Lung (tissue), 12 donors: ENCODE results near the gene RSBN1. TPM values are rescaled to one million over a fixed set of nuclear protein-coding genes. Genes with fewer than 3 reads are reported as not detected.

Experiments used
- ATAC-seq: fragments of 200-7000 bp; cut with Tn5 transposase; one replicate; pipeline ENCODE4 v1.9.1; 2020; ENCODE audit warnings: moderate number of reproducible peaks; ENCODE audit not compliant: insufficient read depth, low FRiP score
- DNase-seq, 3 donors: peaks; one replicate each; pipeline ENCODE4 v3.0.0-alpha.2; 2013 to 2017
- H3K27ac ChIP-seq, 2 donors: one replicate each; pipeline ENCODE4 v1.5.1; 2013; ENCODE audit warnings: mild to moderate bottlenecking in 2 of 2, moderate library complexity in 2 of 2, control low read depth in 1 of 2, inconsistent platforms in 1 of 2, low read depth in 1 of 2, low read length in 1 of 2
- H3K27me3 ChIP-seq, 3 donors: one replicate each; pipeline ENCODE4 v1.5.1; 2013; ENCODE audit warnings: low read length in 2 of 3; ENCODE audit not compliant: control insufficient read depth in 3 of 3, insufficient read depth in 3 of 3
- H3K36me3 ChIP-seq, 4 donors: one replicate each; pipeline ENCODE4 v1.5.1; 2013; ENCODE audit warnings: low read length in 4 of 4, mild to moderate bottlenecking in 1 of 4, moderate library complexity in 1 of 4; ENCODE audit not compliant: control insufficient read depth in 4 of 4, insufficient read depth in 4 of 4
- H3K4me1 ChIP-seq, 5 donors: one replicate each; pipeline ENCODE4 v1.5.1; 2013; ENCODE audit warnings: low read length in 5 of 5, mild to moderate bottlenecking in 2 of 5, moderate library complexity in 1 of 5; ENCODE audit not compliant: control insufficient read depth in 5 of 5, insufficient read depth in 5 of 5
- H3K4me3 ChIP-seq: one replicate; pipeline ENCODE4 v1.5.1; 2013; ENCODE audit warnings: mild to moderate bottlenecking, control low read depth, moderate library complexity
- H3K9ac ChIP-seq, 2 donors: one replicate each; pipeline ENCODE4 v1.5.1; 2013; ENCODE audit warnings: low read length in 2 of 2, control low read depth in 1 of 2; ENCODE audit not compliant: insufficient read depth in 1 of 2
- H3K9me3 ChIP-seq, 4 donors: one replicate each; pipeline ENCODE4 v1.5.1; 2013; ENCODE audit warnings: low read length in 3 of 4, mild to moderate bottlenecking in 1 of 4, moderate library complexity in 1 of 4; ENCODE audit not compliant: control insufficient read depth in 4 of 4, insufficient read depth in 3 of 4
- WGBS, 2 donors: extraction: QIAGEN DNeasy Blood & Tissue Kit; methylation state at CpG; one replicate each; pipeline ENCODE4 v1.1.7; 2013; 5-methylcytosine and 5-hydroxymethylcytosine counted together
- polyA plus RNA-seq, 2 donors: library from polyadenylated mRNA; stranded (reverse); fragments of 200-250 nt; gene quantifications; one replicate each; pipeline ENCODE4 v1.2.1, GENCODE V29; 2013
- total RNA-seq, 2 donors: library from RNA; depleted of rRNA in 1 of 2; stranded (reverse); fragments of >200 nt in 1 of 2; gene quantifications; one replicate each; pipeline ENCODE4 v1.2.1, GENCODE V29; 2014 to 2021
- TF ChIP-seq, protein P1 (sequence below): IDR thresholded peaks from 2 replicates; pipeline ENCODE4 v1.5.1; 2012; ENCODE audit warnings: mild to moderate bottlenecking; ENCODE audit errors: control extremely low read depth, extremely low read depth
- donor health status: control.
- donor health status: control.
- donor health status: Bipolar disorder and iron deficiency.
- donor health status: healthy.
- donor health status: DM: yes; HTN: yes; CAD: no.

Gene RSBN1
- total and polyA plus RNA-seq, 4 donors, result 4.4 to 39.0 (median 12.5) TPM

DNA sequence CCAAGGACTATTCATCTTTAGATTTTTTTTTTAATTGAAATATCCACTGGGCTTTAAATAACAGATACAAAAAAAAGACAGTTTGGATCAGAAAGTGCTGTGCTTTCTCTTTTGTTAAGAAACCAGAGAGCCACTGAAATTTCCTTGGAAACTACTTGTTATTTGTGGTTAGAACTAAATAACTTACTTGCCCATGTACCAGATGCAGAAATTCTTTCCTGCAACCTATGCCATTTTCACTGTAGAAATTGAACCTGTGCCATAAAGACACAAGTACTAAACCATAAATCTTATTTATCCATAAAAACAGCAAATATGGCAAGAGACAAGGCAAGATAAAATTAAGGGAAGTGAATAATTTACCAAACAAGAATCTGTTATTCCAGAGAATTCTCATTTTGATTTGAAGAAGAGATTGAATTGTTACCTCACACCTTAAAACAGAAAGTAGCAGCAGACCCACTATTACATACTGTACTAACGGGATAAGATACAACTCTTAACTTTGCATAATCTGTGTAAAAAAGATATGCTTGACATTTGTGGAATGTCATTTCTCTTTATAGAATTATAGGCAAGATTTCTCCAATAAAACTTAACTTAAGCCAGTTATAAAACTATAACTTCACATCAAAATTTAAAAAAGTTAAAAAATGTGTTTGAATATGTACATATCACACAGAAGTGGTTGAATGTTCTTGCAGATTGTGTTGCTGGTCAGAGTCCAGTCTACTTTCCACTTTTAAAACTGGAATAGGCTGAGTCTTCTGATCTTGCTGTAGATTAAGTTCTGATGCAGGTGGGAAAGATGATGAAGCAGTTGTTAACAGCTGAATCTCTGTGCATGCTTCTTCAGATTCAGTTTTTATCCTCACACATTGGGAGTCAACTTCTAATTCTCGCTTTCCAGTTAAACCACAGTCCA lies 46.7 kb downstream of the RSBN1 start:
- Histone ChIP-seq H3K4me3 (no peak overlapping the region), H3K9ac (no peak overlapping the region), H3K36me3 (peaks cover 7 to 17% (median 10%) of the 10 kb centered on the region in 4 donors), H3K27me3 (no peaks in the 10 kb centered on the region), H3K9me3 (no peaks in the 10 kb centered on the region), H3K27ac (no peak overlapping the region), H3K4me1 (peaks cover 0 to 4% (median 0%) of the 10 kb centered on the region in 5 donors)
- 90 to 95% methylated on average over 2 of the region's 2 CpGs for WGBS, 2 donors
- no peak for DNase-seq
- TF ChIP-seq, protein P1, sequence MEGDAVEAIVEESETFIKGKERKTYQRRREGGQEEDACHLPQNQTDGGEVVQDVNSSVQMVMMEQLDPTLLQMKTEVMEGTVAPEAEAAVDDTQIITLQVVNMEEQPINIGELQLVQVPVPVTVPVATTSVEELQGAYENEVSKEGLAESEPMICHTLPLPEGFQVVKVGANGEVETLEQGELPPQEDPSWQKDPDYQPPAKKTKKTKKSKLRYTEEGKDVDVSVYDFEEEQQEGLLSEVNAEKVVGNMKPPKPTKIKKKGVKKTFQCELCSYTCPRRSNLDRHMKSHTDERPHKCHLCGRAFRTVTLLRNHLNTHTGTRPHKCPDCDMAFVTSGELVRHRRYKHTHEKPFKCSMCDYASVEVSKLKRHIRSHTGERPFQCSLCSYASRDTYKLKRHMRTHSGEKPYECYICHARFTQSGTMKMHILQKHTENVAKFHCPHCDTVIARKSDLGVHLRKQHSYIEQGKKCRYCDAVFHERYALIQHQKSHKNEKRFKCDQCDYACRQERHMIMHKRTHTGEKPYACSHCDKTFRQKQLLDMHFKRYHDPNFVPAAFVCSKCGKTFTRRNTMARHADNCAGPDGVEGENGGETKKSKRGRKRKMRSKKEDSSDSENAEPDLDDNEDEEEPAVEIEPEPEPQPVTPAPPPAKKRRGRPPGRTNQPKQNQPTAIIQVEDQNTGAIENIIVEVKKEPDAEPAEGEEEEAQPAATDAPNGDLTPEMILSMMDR, result no peak
- no peak for ATAC-seq

- peaks cover 7 to 17% (median 10%) of the 10 kb centered on the region in 4 donors for H3K36me3 ChIP-seq
- no peak overlapping the region for H3K9ac ChIP-seq
- H3K4me1 ChIP-seq, result peaks cover 0 to 5% (median 0%) of the 10 kb centered on the region in 5 donors
- TF ChIP-seq, protein P1, result no peak
- ATAC-seq (no peak), DNase-seq (no peak)
- no peak overlapping the region for H3K4me3 ChIP-seq
- WGBS, 2 donors, result 87 to 94% methylated on average over 2 of the region's 2 CpGs
- no peaks in the 10 kb centered on the region for H3K9me3 ChIP-seq
- no peaks in the 10 kb centered on the region for H3K27me3 ChIP-seq
- no peak overlapping the region for H3K27ac ChIP-seq
Observed at GRCh38 chr1:113763661-113764060, 48.6 kb downstream of the RSBN1 start.

- H3K27ac ChIP-seq, result no peak overlapping the region
- TF ChIP-seq, protein P1, result no peak
- H3K36me3 ChIP-seq, result peaks cover 3 to 9% (median 6%) of the 10 kb centered on the region in 4 donors
- H3K9ac ChIP-seq, result no peak overlapping the region
- H3K4me1 ChIP-seq, result peaks cover 0 to 9% (median 0%) of the 10 kb centered on the region in 5 donors
- DNase-seq (no peak), ATAC-seq (no peak)
- no peaks in the 10 kb centered on the region for H3K27me3 ChIP-seq
- WGBS, 2 donors, result 89 to 93% methylated on average over 3 of the region's 3 CpGs
- H3K4me3 ChIP-seq, result no peak overlapping the region
- no peaks in the 10 kb centered on the region for H3K9me3 ChIP-seq
Observed at GRCh38 chr1:113761937-113762336, 50.3 kb downstream of the RSBN1 start.
